Esophagus squamous epithelium (tissue), 5 donors: Measurements from ENCODE around the gene FANCE. TPM values are rescaled to one million over a fixed set of nuclear protein-coding genes. Genes with fewer than 3 reads are reported as not detected.

Experiments
- DNase-seq: peaks from one replicate; lab custom pipeline; 2025; lab: John Stamatoyannopoulos, UW
- H3K27ac ChIP-seq, 4 donors: fragments of 200-600 bp; sonication (generic); one replicate each; pipeline ENCODE4 v1.5.1; 2016 to 2019; ENCODE audit warnings: mild to moderate bottlenecking in 1 of 4
- H3K27me3 ChIP-seq, 4 donors: fragments of 200-600 bp; sonication (generic); 1 replicate in 3 of 4; 2 replicates in 1 of 4; pipeline versions ENCODE4 v1.5.1 to v1.6.0; 2017 to 2021; ENCODE audit warnings: antibody characterized with exemption in 1 of 4
- H3K36me3 ChIP-seq, 3 donors: fragments of 200-600 bp; sonication (generic); one replicate each; pipeline ENCODE4 v1.5.1; 2016 to 2019
- H3K4me1 ChIP-seq, 3 donors: fragments of 200-600 bp; sonication (generic); one replicate each; pipeline ENCODE4 v1.5.1; 2017 to 2019
- H3K4me3 ChIP-seq, 4 donors: fragments of 200-600 bp; sonication (generic); 1 replicate in 3 of 4; 2 replicates in 1 of 4; pipeline ENCODE4 v1.5.1; 2016 to 2019; ENCODE audit warnings: mild to moderate bottlenecking in 2 of 4, moderate library complexity in 1 of 4
- H3K9me3 ChIP-seq, 3 donors: fragments of 200-600 bp; sonication (generic); one replicate each; pipeline ENCODE4 v1.5.1; 2016 to 2019
- CTCF ChIP-seq, 6 experiments: fragments of 450-650 bp in 4 of 6; fragments of 200-600 bp in 2 of 6; sonication (generic) in 2 of 6; IDR thresholded peaks; one replicate each; pipeline ENCODE4 v1.5.1; 2016 to 2019; ENCODE audit warnings: antibody characterized with exemption in 6 of 6, mild to moderate bottlenecking in 4 of 6, moderate library complexity in 4 of 6
- POLR2A ChIP-seq, 4 donors: fragments of 450-650 bp; IDR thresholded peaks; one replicate each; pipeline ENCODE4 v1.6.1; 2017; ENCODE audit warnings: antibody characterized with exemption in 4 of 4, mild to moderate bottlenecking in 4 of 4, moderate library complexity in 3 of 4
- WGBS, 2 donors: methylation state at CpG; one replicate each; pipeline ENCODE4 v1.1.5; 2018; 5-methylcytosine and 5-hydroxymethylcytosine counted together
- intact Hi-C: fragments of 100-400 bp; cut with DNase I; formaldehyde crosslinking; loops from one replicate; pipeline ENCODE4 v1.15.0; 2022
- total RNA-seq, 4 donors: library from RNA; depleted of rRNA; stranded (reverse); fragments of >200 nt; gene quantifications; one replicate each; pipeline ENCODE4 v1.1.0, GENCODE V29; 2016
- donor health status: DM: yes; HTN: yes; CAD: no.

FANCE gene
- total RNA-seq, 4 donors from 2014 or later = 6.9 to 15.5 (median 8.0) TPM

- Histone ChIP-seq H3K4me1 (peaks cover 28 to 60% (median 29%) of the 10 kb centered on the region in 3 donors), H3K27me3 (peaks cover 0 to 41% (median 0%) of the 10 kb centered on the region in 4 donors), H3K9me3 (no peaks in the 10 kb centered on the region), H3K4me3 (peak overlapping the region; percentile 83 to 96 (median 92)), H3K27ac (peak overlapping the region; percentile 95 to 99 (median 98)), H3K36me3 (peaks cover 0 to 4% (median 0%) of the 10 kb centered on the region in 3 donors)
- intact Hi-C loops = no loop called here
- no peak for DNase-seq
- WGBS, 2 donors = 8% methylated on average over 17 of the region's 77 CpGs; no CpG with 5 or more reads in 1 of the 2 donors
- TF ChIP-seq POLR2A (IDR thresholded peaks at IDR 0.05) (peak in 2 of 4 donors; percentile 3 to 4), CTCF (IDR thresholded peaks at IDR 0.05) (peak in 1 of 6 experiments; percentile 2)
Observed at GRCh38 chr6:35497571-35498421, 45.7 kb downstream of the FANCE start.

- no peak for DNase-seq
- TF ChIP-seq CTCF (IDR thresholded peaks at IDR 0.05) = no peak
- no peak for TF ChIP-seq POLR2A (IDR thresholded peaks at IDR 0.05)
- peaks cover 27 to 53% (median 28%) of the 10 kb centered on the region in 3 donors for H3K4me1 ChIP-seq
- peak overlapping the region; percentile 95 to 99 (median 98) for H3K27ac ChIP-seq
- H3K9me3 ChIP-seq = no peaks in the 10 kb centered on the region
- intact Hi-C loops = no loop called here
- 21 to 29% methylated on average over 11 to 14 of the region's 14 CpGs for WGBS, 2 donors
- peak overlapping the region; percentile 83 to 96 (median 92) for H3K4me3 ChIP-seq
- H3K27me3 ChIP-seq = peaks cover 0 to 44% (median 0%) of the 10 kb centered on the region in 4 donors
- H3K36me3 ChIP-seq = peaks cover 0 to 3% (median 0%) of the 10 kb centered on the region in 3 donors
Observed at GRCh38 chr6:35498422-35499067, 46.4 kb downstream of the FANCE start.

- Histone ChIP-seq H3K4me3 (no peak overlapping the region), H3K27me3 (peaks cover 0 to 51% (median 0%) of the 10 kb centered on the region in 4 donors), H3K9me3 (no peaks in the 10 kb centered on the region), H3K27ac (no peak overlapping the region), H3K4me1 (peaks cover 18 to 44% (median 20%) of the 10 kb centered on the region in 3 donors), H3K36me3 (no peaks in the 10 kb centered on the region)
- DNase-seq = no peak
- WGBS, 2 donors = 77 to 81% methylated on average over 4 of the region's 4 CpGs
- intact Hi-C loops = no loop called here
- TF ChIP-seq POLR2A (IDR thresholded peaks at IDR 0.05) = no peak
- TF ChIP-seq CTCF (IDR thresholded peaks at IDR 0.05) = no peak
Observed at GRCh38 chr6:35499372-35499771, 47.2 kb downstream of the FANCE start.

- Histone ChIP-seq H3K27ac (no peak overlapping the region), H3K9me3 (no peaks in the 10 kb centered on the region), H3K27me3 (peaks cover 0 to 65% (median 0%) of the 10 kb centered on the region in 4 donors), H3K4me3 (no peak overlapping the region), H3K4me1 (peaks cover 7 to 32% (median 9%) of the 10 kb centered on the region in 3 donors), H3K36me3 (no peaks in the 10 kb centered on the region)
- intact Hi-C loops = no loop called here
- WGBS, 2 donors = 76 to 84% methylated on average over 5 of the region's 6 CpGs
- TF ChIP-seq POLR2A (IDR thresholded peaks at IDR 0.05) = no peak
- no peak for TF ChIP-seq CTCF (IDR thresholded peaks at IDR 0.05)
- DNase-seq = no peak
Observed at GRCh38 chr6:35500782-35501181, 48.6 kb downstream of the FANCE start.
